Upper lobe of left lung (tissue), 4 donors: Measurements from ENCODE around the gene ITPA.

ENCODE experiments used
- CTCF ChIP-seq, 6 experiments: fragments of 450-650 bp in 4 of 6; fragments of 200-600 bp in 2 of 6; sonication (generic) in 2 of 6; IDR thresholded peaks; one replicate each; pipeline ENCODE4 v1.5.1; 2016 to 2019; ENCODE audit warnings: antibody characterized with exemption in 6 of 6
- POLR2A ChIP-seq, 4 donors: fragments of 450-650 bp; IDR thresholded peaks; one replicate each; pipeline ENCODE4 v1.5.1; 2016 to 2017; ENCODE audit warnings: antibody characterized with exemption in 4 of 4, mild to moderate bottlenecking in 2 of 4
- POLR2AphosphoS5 ChIP-seq, 2 donors: sonication (generic); formaldehyde crosslinking; IDR thresholded peaks; one replicate each; pipeline ENCODE4 v1.5.1; 2017; ENCODE audit warnings: antibody characterized with exemption in 2 of 2

GRCh38 chr20:3244613-3245012, 35.3 kb downstream of the ITPA start:
- TF ChIP-seq CTCF (IDR thresholded peaks at IDR 0.05) (no peak), POLR2AphosphoS5 (IDR thresholded peaks at IDR 0.05) (no peak), POLR2A (IDR thresholded peaks at IDR 0.05) (no peak)
